ENCODE measurements around the gene ZNF777.
"Not testable (repeated sequence)": the region's sequence is repeated elsewhere in the genome, so short reads cannot be mapped to it uniquely, and the experiment has no call there.

ZNF777 gene

DNA sequence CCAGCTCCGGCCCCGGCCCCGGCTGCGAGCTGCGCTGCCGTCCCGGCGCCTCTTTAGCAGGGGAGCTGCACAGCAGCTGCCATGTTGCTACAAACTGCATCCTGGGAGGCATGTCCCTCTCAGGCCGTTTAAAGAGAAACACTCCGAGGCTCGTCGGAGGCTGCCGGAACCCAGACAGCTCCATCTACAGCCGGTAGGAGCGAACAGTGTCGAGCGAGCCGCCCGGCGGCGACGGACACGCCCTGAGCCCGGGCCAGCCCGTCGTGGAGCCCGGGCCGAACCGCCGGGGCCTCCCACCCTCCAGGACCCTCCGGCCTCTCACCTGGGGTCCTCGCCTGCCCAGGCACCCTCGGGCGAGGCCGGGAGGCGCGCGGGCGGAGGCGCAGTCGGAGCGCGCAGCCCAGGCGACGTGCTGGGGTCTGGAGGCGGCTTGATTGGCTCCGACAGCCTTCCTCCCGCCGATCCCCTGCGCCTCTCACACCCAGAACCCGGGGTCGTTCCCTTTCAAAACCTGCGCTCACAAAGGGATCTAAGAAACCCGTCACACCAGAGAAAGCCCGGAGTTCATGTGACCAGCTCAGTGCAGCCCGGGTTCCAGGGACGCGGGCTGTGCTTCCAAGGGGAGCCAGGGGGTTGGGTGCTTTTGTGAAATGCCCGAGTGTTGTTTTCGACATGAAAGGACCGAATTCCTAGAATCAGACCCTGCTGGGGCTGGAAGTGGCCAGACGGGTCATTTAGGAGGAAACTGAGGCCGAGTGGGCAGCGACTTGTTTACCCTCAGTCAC, at the start of gene ZNF777:
Gene ZNF777 (minus strand): TSS at position 570 of the 785 bp plus-strand sequence. CDS start 5,040 bp downstream, outside the sequence.
- DNase-seq: peak; percentile 19

DNA sequence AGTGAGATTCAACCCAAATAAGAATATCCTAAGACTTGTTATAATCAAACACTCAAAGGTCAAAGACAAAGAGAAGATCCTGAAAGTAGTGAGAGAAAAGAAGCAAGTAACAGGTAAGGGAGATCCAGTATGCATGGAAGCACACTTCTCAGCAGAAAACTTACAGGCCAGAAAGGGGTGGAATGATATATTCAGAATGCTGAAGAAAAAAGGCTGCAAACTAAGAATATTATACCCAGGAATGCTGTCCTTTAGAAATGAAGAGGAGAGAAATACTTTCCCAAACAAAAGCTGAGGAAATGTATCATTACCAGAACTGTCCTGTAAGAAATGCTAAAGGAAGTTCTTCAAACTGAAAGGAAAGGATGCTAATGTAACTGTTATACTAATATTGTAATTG, 49.4 kb upstream of the ZNF777 start:
- DNase-seq: no peak

DNA sequence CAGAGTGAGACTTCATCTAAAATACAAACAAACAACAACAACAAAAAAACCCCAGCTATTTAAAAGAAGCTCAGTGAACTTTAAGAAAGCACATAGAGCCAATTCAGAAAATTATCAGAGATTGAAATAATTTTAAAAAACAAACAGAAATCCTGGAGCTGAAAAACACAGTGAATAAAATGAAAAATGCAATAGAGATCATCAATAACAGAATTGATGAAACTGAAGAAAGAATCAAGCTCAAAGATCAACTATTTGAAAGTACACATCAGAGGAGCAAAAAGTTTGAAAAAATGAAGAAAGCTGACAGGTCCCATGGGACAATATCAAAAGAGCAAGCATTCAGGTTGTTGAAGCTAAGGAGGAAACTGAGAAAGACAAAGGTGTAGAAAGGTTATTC, 48.9 kb upstream of the ZNF777 start:
- DNase-seq: no peak

DNA sequence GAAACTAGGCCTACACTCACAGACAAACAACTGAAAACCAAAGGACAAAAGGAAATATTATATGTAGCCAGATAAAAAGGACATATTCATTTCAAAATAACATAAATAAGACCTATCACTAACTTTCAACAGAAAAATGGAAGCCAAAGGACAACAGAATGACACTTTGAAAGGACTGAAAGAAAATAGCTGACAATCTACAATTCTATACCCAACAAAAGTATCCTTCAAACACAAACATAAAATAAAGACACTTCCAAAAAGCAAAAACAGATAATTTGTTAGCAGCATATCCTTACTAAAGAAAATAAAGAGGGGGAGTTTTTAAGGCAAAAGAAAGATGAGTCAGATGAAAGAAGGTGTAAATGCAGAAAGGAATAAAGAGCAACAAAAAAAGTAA, 44.7 kb upstream of the ZNF777 start:
- DNase-seq: no peak

DNA sequence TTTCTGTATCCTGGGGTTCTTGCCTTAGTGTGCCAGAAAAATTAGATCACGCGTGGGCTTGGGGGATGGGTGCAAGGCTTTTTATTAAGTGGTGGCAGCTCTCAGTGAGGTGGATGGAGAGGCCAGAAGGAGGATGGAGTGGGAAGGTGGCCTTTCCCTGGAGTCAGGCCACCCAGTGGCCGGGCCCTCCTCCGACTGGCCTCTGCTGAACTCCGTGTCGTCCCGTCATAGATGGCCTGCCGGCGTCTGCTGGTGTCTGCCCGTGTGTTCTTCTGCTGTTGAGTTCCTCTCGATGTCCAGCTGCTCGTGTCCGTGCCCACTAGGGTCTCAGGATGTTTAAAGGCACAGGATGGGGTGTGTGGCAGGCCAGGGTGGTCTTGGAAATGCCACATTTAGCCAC, 40.8 kb upstream of the ZNF777 start:
- no peak for DNase-seq

DNA sequence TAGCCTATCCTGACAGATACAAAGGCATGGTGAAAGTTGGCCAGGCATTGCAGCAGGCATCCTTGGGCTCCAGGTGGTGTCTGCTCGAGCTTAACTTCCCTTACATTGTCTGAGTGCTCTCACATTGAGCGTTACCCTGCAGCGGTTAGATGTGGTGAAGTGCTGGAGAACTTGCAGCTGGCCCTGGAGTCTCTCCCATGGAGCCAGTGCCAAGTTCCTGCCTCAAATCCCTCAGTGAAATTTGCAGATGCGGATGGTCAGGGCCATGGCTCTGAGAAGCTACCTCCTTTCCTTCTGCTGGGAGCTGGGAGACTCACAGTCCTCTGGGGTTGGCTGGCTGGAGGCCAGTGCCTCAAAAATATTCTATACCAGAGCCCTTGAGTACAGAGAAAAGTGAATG, 40.0 kb upstream of the ZNF777 start:
- no peak for DNase-seq

DNA sequence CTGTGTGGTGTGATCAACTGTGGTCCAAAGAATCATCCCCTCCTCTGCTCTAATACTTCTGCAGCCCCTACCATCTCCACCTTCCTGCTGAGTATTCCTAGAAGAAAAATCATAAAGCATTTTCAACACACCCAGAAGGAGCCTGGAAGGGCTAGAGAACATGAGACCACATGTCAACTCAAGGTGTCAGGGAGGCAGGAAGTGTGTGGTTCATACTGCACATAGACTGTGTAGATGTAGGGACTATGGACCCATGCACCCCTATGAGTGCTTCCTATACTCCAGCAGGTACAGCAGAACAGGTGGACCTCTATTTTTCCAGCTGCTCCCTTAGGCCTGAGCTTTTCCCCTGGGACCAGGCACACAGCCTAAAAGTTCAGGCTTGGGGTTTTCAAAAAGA, 39.3 kb upstream of the ZNF777 start:
- no peak for DNase-seq

DNA sequence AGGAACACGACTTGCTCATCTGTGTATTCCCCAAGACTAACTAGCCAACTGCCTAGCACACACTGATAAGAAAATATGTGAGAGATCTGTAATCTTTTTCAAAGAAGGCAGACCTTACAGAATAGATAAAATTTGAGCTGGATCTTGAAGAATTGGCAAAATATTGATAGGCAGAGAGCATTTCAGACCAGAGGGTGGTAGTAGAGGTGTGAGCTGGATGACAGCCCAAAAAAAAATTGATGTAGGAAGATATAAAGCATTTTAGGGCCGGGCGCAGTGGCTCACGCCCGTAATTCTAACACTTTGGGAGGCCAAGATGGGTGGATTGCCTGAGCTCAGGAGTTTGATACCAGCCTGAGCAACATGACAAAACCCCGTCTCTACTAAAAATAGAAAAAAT, 37.9 kb upstream of the ZNF777 start:
- DNase-seq: no peak

- DNase-seq: no peak
Observed at GRCh38 chr7:149497467-149498261, 36.8 kb upstream of the ZNF777 start, which contains the start of gene ZNF746. TSS of gene ZNF746 (minus strand) at chr7:149497809. CDS start at chr7:149497536, 273 bp downstream.

GRCh38 chr7:149496642-149497391, 36.0 kb upstream of the ZNF777 start:
- no peak for DNase-seq

DNA sequence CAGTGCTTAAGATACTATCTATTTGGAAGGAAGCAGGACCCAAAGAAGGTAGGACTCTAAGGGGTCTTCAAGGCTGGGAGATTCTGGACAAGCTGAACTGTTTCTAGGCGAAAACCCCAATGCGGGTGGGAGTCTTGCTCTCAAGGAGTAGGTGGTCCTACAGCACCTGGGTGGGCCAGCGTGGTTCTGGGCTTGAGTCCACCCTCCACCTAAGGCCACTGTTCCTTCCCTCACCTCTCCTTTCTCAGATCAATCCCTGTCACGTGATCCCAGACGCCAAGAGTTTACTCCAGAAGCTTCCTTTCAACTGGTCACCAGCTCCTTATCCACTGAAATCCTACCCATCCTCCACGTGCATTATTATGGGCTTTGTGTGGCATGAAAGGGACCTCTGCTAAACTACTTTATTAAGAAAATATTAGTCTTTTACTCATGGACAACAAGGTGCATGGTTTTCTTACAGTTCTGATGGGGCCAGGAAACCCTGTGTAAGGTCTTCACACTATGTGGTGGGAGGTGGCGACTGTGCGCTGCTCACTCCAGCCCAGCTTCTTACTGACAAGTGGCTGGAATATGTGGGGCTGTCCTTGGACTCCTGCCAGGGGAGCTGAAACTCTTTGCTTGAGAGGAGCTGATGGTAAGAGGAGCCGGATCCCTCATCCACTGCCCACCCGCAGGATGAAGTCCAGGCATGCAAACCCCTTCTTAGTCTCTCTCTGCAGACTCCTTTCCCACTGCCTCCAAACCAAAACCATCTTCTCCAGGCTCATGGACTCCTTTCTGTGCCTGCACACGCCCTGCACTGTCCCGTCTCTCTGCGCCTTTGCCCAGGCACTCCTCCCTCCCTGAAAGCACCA, 35.2 kb upstream of the ZNF777 start:
- DNase-seq: no peak

DNA sequence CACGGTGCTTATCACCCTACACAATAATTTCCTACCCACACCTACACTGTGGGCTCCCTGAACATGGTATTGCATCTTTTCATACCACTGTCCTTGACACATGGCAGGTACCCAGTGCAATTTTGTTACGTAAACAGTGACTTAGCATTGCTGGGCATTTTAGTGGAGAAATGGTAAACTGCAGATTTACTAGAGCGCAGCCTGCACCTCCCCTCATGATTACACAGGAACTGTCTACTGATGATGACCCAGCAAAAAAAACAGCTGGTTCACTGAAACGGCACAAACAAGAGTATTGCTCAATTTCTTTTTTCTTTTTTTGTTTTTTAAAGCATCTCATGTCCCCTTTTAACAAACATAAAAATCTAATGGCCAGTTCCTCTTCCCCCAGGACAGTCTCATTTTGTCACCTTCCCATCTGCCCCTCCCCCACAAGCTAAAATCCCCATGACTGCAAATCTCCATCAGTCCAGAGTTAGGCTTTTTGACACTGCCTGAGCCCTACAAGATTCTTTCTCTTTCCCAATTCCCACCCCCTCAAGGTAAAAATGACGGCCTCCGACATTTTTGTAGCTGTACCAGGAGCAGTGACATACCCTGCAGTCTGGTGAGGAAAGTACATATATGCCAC, 34.0 kb upstream of the ZNF777 start:
- peak; percentile 58 for DNase-seq

- not testable (repeated sequence) for DNase-seq
Observed at GRCh38 chr7:149493975-149494374, 33.1 kb upstream of the ZNF777 start.

- DNase-seq: no peak
Observed at GRCh38 chr7:149493366-149493765, 32.5 kb upstream of the ZNF777 start.

- DNase-seq: no peak
Observed at GRCh38 chr7:149490083-149490760, 29.4 kb upstream of the ZNF777 start.

- no peak for DNase-seq
Observed at GRCh38 chr7:149489391-149490024, 28.6 kb upstream of the ZNF777 start.

DNA sequence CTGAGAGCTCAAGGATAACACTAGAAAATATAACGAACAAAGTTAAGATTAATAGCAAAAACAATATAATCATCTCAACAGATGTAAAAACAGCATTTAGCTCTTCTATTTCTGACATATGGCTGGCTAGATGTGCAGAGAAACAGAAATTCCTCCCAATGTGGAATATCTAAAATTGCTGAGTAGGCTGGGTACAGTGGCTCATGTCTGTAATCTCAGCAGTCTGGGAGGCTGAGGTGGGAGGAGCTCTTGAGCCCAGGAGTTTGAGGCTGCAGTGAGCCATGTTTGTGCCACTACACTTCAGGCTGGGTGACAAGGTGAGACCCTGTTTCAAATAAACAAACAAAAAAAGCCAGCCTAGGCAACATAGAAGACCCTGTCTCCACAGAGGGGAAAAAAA, 18.7 kb upstream of the ZNF777 start:
- DNase-seq: no peak

DNA sequence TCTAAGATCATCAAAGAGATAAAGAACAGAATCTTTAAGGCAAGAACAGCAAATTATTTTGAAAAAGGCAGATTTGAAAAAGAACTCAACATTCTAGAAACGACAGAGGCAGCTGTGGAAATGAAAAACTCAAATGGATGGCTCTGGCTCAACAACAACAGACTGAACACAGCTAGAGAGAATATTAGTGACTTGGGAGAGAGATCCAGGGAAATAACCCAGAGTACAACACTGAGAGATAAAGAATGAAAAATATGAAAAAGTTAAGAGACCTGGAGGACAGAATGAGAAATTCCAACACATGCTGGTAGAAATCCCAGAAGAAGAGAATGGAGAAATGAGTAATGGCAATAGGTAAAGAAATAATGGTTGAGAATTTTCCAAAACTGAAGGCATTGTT, 17.9 kb upstream of the ZNF777 start:
- DNase-seq: no peak

DNA sequence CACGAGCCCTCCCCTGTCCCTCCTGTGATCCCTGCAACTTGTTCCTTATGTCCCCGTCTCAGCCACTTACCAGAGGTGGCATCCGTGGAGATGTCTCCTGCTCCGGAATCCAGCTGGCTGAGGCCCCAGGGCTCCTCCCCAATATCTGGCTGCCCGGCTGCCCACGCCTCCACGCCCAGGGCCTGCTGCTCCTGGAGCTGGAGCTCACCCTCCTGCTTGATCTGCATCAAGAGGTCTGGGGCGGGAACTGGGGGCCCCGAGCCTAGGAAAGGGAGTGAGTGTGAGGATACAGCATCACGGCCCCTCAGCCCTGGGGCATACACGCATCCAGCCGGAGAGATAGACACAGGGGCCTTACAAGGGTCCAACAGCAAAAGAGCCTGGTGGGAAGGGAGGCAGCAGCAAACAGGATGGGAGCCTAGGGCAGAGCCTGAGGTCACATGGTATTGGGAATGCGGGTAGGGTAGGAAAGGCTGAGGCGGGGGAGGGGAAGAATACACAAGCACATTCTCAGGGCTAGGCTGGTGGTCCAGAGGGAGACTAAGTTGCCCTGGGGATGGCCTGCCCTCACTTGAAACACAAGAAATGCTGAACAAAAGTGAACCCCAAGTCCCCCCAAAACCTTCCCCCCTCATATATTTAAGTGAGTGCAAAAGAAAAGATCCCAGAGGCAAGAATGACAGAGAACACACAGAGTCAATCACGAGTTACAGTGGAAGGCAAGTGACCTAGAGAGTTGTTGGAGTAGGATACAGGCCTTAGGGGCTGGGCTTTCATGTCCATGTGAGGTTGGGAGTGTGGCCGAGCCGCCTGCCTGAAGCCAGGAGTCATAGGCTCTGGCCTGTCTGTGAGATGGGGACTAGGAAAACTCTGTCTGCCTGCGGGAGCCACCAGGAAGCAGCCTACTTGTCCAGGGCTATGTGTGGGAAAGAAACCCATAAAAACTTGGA, 16.9 kb upstream of the ZNF777 start:
- no peak for DNase-seq

- no peak for DNase-seq
Observed at GRCh38 chr7:149476791-149477190, 15.9 kb upstream of the ZNF777 start.
